ENCODE data around the gene TAS2R9. TPM values are rescaled to one million over a fixed set of nuclear protein-coding genes. Genes with fewer than 3 reads are reported as not detected.

TAS2R9 gene
- total RNA-seq, 1 donor from 2014 or later = not detected

Other genes with a start within 250 kb of the TAS2R9 start
- 16.7 TPM for gene MAGOHB, start 196.6 kb downstream of the TAS2R9 start, total RNA-seq
- 5.7 TPM for gene STYK1, start 136.1 kb downstream of the TAS2R9 start, total RNA-seq
- 394 TPM for gene YBX3, start 86.8 kb downstream of the TAS2R9 start, total RNA-seq
- not detected for gene TAS2R7, start 7.5 kb downstream of the TAS2R9 start, total RNA-seq
- not detected for gene TAS2R8, start 2.9 kb downstream of the TAS2R9 start, total RNA-seq
- gene TAS2R10, start 16.2 kb upstream of the TAS2R9 start, total RNA-seq = 0.16 TPM
- 0.64 TPM for gene PRR4, start 39.3 kb upstream of the TAS2R9 start, total RNA-seq
- 7.5 TPM for gene PRH1, start 74.1 kb upstream of the TAS2R9 start, total RNA-seq
- 0.44 TPM for gene TAS2R13, start 99.4 kb upstream of the TAS2R9 start, total RNA-seq
- not detected for gene PRH2, start 119.1 kb upstream of the TAS2R9 start, total RNA-seq
- gene TAS2R14, start 129.1 kb upstream of the TAS2R9 start, total RNA-seq = 0.80 TPM
- gene TAS2R50, start 176.7 kb upstream of the TAS2R9 start, total RNA-seq = 0.68 TPM
- 0.96 TPM for gene TAS2R20, start 188.1 kb upstream of the TAS2R9 start, total RNA-seq
- gene TAS2R19, start 212.5 kb upstream of the TAS2R9 start, total RNA-seq = 1.2 TPM
- gene TAS2R31, start 221.2 kb upstream of the TAS2R9 start, total RNA-seq = 0.92 TPM